Mesenchymal stem cell (in vitro differentiated cells and primary cell): ENCODE data around the gene ELL2.

Experiments used
- DNase-seq: peaks from one replicate; pipeline ENCODE4 v3.0.0-alpha.2; 2013
- H2AFZ ChIP-seq: one replicate; pipeline ENCODE4 v1.6.1; 2013; ENCODE audit warnings: low read depth, mild to moderate bottlenecking, control low read depth, inconsistent platforms, low read length, moderate library complexity
- H2AK5ac ChIP-seq: 2 replicates; pipeline ENCODE4 v1.6.1; 2013; ENCODE audit warnings: low read length, moderate library complexity, mild to moderate bottlenecking, inconsistent platforms; ENCODE audit not compliant: severe bottlenecking
- H2BK120ac ChIP-seq: one replicate; pipeline ENCODE4 v1.6.1; 2013; ENCODE audit warnings: low read depth, mild to moderate bottlenecking, inconsistent platforms, low read length, moderate library complexity
- H2BK12ac ChIP-seq, 2 experiments: one replicate each; pipeline ENCODE4 v1.6.1; 2013; ENCODE audit warnings: inconsistent platforms in 2 of 2, low read length in 2 of 2, mild to moderate bottlenecking in 2 of 2, moderate library complexity in 2 of 2, control low read depth in 1 of 2
- H2BK15ac ChIP-seq: one replicate; pipeline ENCODE4 v1.6.1; 2013; ENCODE audit warnings: mild to moderate bottlenecking, low read depth, inconsistent platforms; ENCODE audit not compliant: poor library complexity, severe bottlenecking
- H2BK5ac ChIP-seq: 2 replicates; pipeline ENCODE4 v1.6.1; 2013; ENCODE audit warnings: low read depth, mild to moderate bottlenecking, low read length, control low read depth, inconsistent platforms; ENCODE audit not compliant: poor library complexity, severe bottlenecking
- H3K14ac ChIP-seq, 2 experiments: one replicate each; pipeline ENCODE4 v1.6.1; 2013; ENCODE audit warnings: inconsistent platforms in 2 of 2, low read length in 2 of 2, control low read depth in 1 of 2, mild to moderate bottlenecking in 1 of 2, moderate library complexity in 1 of 2
- H3K18ac ChIP-seq, 2 experiments: one replicate each; pipeline ENCODE4 v1.6.1; 2013; ENCODE audit warnings: inconsistent platforms in 2 of 2, low read length in 2 of 2, control low read depth in 1 of 2, low read depth in 1 of 2, mild to moderate bottlenecking in 1 of 2
- H3K23ac ChIP-seq, 2 experiments: one replicate each; pipeline ENCODE4 v1.6.1; 2013; ENCODE audit warnings: inconsistent platforms in 2 of 2, low read length in 2 of 2, mild to moderate bottlenecking in 2 of 2, moderate library complexity in 2 of 2, control low read depth in 1 of 2
- H3K27ac ChIP-seq: 2 replicates; pipeline ENCODE4 v1.5.1; 2013; ENCODE audit warnings: mild to moderate bottlenecking, moderate library complexity, low read length, control low read depth, inconsistent platforms; ENCODE audit not compliant: poor library complexity, severe bottlenecking
- H3K27me3 ChIP-seq, 2 experiments: 2 replicates each; pipeline versions ENCODE4 v1.6.1 to v1.7.0; 2013; ENCODE audit warnings: low read length in 2 of 2, mild to moderate bottlenecking in 2 of 2, moderate library complexity in 2 of 2, control low read depth in 1 of 2, inconsistent platforms in 1 of 2; ENCODE audit not compliant: control insufficient read depth in 1 of 2, insufficient read depth in 1 of 2
- H3K36me3 ChIP-seq, 2 experiments: 2 replicates each; pipeline versions ENCODE4 v1.6.1 to v1.7.0; 2013; ENCODE audit warnings: low read length in 2 of 2, control low read depth in 1 of 2, inconsistent platforms in 1 of 2, low read depth in 1 of 2, mild to moderate bottlenecking in 1 of 2; ENCODE audit not compliant: insufficient read depth in 2 of 2, control insufficient read depth in 1 of 2
- H3K4ac ChIP-seq, 2 experiments: one replicate each; pipeline ENCODE4 v1.6.1; 2013; ENCODE audit warnings: inconsistent platforms in 2 of 2, low read length in 2 of 2, mild to moderate bottlenecking in 2 of 2, moderate library complexity in 2 of 2, control low read depth in 1 of 2, low read depth in 1 of 2
- H3K4me1 ChIP-seq: 2 replicates; pipeline ENCODE4 v1.6.1; 2013; ENCODE audit warnings: low read depth, low read length, control low read depth; ENCODE audit not compliant: control insufficient read depth, insufficient read depth
- H3K4me2 ChIP-seq: 2 replicates; pipeline ENCODE4 v1.6.1; 2013; ENCODE audit warnings: low read length, mild to moderate bottlenecking, inconsistent platforms; ENCODE audit not compliant: poor library complexity, severe bottlenecking
- H3K4me3 ChIP-seq, 2 experiments: 2 replicates each; pipeline versions ENCODE4 v1.5.1 to v1.7.0; 2013; ENCODE audit warnings: low read length in 2 of 2, mild to moderate bottlenecking in 2 of 2, control low read depth in 1 of 2, low read depth in 1 of 2; ENCODE audit not compliant: insufficient read depth in 1 of 2
- H3K79me1 ChIP-seq: replicated peaks from 2 replicates; pipeline ENCODE4 v1.6.1; 2013; ENCODE audit warnings: mild to moderate bottlenecking, control low read depth, low read length, inconsistent platforms; ENCODE audit not compliant: poor library complexity, severe bottlenecking
- H3K9ac ChIP-seq: 2 replicates; pipeline ENCODE4 v1.7.0; 2013; ENCODE audit warnings: mild to moderate bottlenecking, low read length, moderate library complexity
- H3K9me3 ChIP-seq: 2 replicates; pipeline ENCODE4 v1.7.0; 2013; ENCODE audit warnings: mild to moderate bottlenecking, low read length; ENCODE audit not compliant: control insufficient read depth
- H4K8ac ChIP-seq: one replicate; pipeline ENCODE4 v1.6.1; 2013; ENCODE audit warnings: inconsistent platforms, mild to moderate bottlenecking, low read length, moderate library complexity
- H4K91ac ChIP-seq: one replicate; pipeline ENCODE4 v1.6.1; 2013; ENCODE audit warnings: mild to moderate bottlenecking, low read length, inconsistent platforms
- WGBS: methylation state at CpG from one replicate; pipeline ENCODE4 v1.1.7; 2013; ENCODE audit warnings: mixed read lengths; 5-methylcytosine and 5-hydroxymethylcytosine counted together

ELL2 gene

DNA sequence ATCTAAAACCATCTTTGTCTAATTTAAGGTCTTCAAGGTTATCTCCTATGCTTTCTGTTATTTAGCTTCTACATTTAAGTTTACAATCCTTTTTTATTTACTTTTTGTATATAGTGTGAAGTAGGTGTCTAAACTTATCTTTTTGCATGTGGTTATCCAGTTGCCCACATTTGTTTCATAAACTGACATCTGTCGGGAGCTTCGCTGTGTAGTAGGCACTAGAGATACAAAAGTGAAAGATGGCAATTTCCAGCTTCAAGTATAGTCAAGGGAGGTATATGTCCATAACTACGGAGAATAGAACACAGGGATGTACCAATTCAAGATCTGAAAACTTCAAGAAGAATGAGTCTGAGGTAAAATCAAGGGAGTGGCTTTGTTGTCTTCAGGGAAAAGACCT, 38.7 kb upstream of the ELL2 start:
- H2BK12ac ChIP-seq = no peak overlapping the region
- H4K91ac ChIP-seq = no peak overlapping the region
- H3K9ac ChIP-seq = no peak overlapping the region
- H2BK120ac ChIP-seq = no peak overlapping the region
- no peak overlapping the region for H4K8ac ChIP-seq
- H3K23ac ChIP-seq = no peak overlapping the region
- H3K27me3 ChIP-seq = no peaks in the 10 kb centered on the region
- H3K27ac ChIP-seq = no peak overlapping the region
- no peaks in the 10 kb centered on the region for H3K9me3 ChIP-seq
- no peak overlapping the region for H3K4ac ChIP-seq
- no peaks in the 10 kb centered on the region for H3K36me3 ChIP-seq
- no peak overlapping the region for H2BK15ac ChIP-seq
- no peaks in the 10 kb centered on the region for H3K4me1 ChIP-seq
- no peak overlapping the region for H3K18ac ChIP-seq
- peaks cover 1% of the 10 kb centered on the region for H3K79me1 ChIP-seq
- no peak overlapping the region for H3K14ac ChIP-seq
- no peak overlapping the region for H3K4me2 ChIP-seq
- no peak overlapping the region for H2BK5ac ChIP-seq
- WGBS = 96% methylated on average over 3 of the region's 3 CpGs
- no peak overlapping the region for H3K4me3 ChIP-seq
- DNase-seq = no peak
- no peak overlapping the region for H2AFZ ChIP-seq
- H2AK5ac ChIP-seq = no peak overlapping the region

DNA sequence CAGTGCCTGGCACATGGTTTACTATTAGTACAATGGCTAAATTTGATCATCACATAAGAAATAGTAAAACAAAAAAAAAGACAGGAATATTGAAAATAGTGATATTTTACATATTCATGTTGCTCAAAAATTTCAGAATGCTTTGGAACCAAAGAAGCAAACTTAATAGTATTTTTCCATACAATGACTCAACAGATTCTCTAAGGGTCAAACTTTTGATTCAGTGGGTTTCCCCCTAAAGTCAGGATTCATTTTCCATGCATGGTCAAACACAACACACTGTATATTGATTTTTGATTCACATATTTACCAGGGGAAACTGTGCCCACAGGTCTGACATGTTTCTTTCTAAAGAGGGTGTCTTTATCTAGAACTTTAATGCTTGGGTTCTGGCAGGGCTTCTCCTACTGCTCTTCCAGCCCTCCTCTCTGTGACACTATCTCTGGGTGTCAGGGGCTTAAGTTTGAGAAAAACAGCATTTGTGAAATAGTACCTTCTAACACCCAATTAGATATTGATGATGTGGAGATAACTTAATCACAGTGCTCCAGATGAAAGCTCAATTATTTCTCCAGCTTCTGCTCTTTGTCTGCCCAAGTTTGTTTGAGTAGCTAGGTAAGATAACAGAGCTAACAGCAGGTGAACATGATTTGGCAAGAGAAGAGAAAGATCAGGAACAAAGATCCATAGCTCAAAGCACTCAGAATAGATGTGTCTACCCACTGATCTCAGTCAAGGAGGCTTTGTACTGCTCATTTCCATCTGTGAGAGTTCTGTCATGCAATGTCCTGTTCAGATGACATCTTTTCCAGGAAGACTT, 35.5 kb upstream of the ELL2 start:
- no peak overlapping the region for H2BK120ac ChIP-seq
- DNase-seq = no peak

GRCh38 chr5:95995962-95996489, 34.4 kb upstream of the ELL2 start:
- Histone ChIP-seq H3K36me3 (no peaks in the 10 kb centered on the region), H2BK12ac (no peak overlapping the region), H2BK5ac (no peak overlapping the region), H3K4me2 (no peak overlapping the region), H3K4ac (no peak overlapping the region), H3K27ac (no peak overlapping the region), H2AK5ac (no peak overlapping the region), H4K8ac (no peak overlapping the region), H4K91ac (no peak overlapping the region), H3K14ac (no peak overlapping the region), H3K27me3 (no peaks in the 10 kb centered on the region), H3K79me1 (peaks cover 1% of the 10 kb centered on the region), H3K23ac (no peak overlapping the region), H3K9ac (no peak overlapping the region), H3K4me3 (no peak overlapping the region), H2BK120ac (no peak overlapping the region), H2BK15ac (no peak overlapping the region), H3K9me3 (no peaks in the 10 kb centered on the region), H3K18ac (no peak overlapping the region), H3K4me1 (peaks cover 2% of the 10 kb centered on the region), H2AFZ (no peak overlapping the region)
- no peak for DNase-seq
- WGBS = 100% methylated on average over 3 of the region's 3 CpGs

More for the DNA sequence above, 35.5 kb upstream of the ELL2 start:
- no peak overlapping the region for H3K14ac ChIP-seq
- H2BK15ac ChIP-seq = no peak overlapping the region
- H2BK5ac ChIP-seq = no peak overlapping the region
- no peak overlapping the region for H2AFZ ChIP-seq
- no peaks in the 10 kb centered on the region for H3K9me3 ChIP-seq
- no peak overlapping the region for H2BK12ac ChIP-seq
- H3K4me2 ChIP-seq = no peak overlapping the region
- H3K27me3 ChIP-seq = no peaks in the 10 kb centered on the region
- H3K23ac ChIP-seq = no peak overlapping the region
- H4K91ac ChIP-seq = no peak overlapping the region
- no peak overlapping the region for H3K18ac ChIP-seq
- no peak overlapping the region for H3K9ac ChIP-seq
- peaks cover 1% of the 10 kb centered on the region for H3K79me1 ChIP-seq
- H2AK5ac ChIP-seq = no peak overlapping the region
- no peak overlapping the region for H3K4ac ChIP-seq
- no peak overlapping the region for H3K27ac ChIP-seq
- H3K36me3 ChIP-seq = no peaks in the 10 kb centered on the region
- H3K4me3 ChIP-seq = no peak overlapping the region
- H4K8ac ChIP-seq = no peak overlapping the region
- H3K4me1 ChIP-seq = no peaks in the 10 kb centered on the region

- Histone ChIP-seq H3K18ac (no peak overlapping the region), H3K23ac (no peak overlapping the region), H3K79me1 (peaks cover 1% of the 10 kb centered on the region), H3K4me2 (no peak overlapping the region), H2AFZ (no peak overlapping the region), H2BK12ac (no peak overlapping the region), H4K8ac (no peak overlapping the region), H3K27me3 (no peaks in the 10 kb centered on the region), H3K4me3 (no peak overlapping the region), H3K14ac (no peak overlapping the region), H3K4me1 (peaks cover 2% of the 10 kb centered on the region), H3K36me3 (no peaks in the 10 kb centered on the region), H3K9ac (no peak overlapping the region), H2BK15ac (no peak overlapping the region), H3K9me3 (no peaks in the 10 kb centered on the region), H3K27ac (no peak overlapping the region), H2BK5ac (no peak overlapping the region), H3K4ac (no peak overlapping the region), H2BK120ac (no peak overlapping the region), H4K91ac (no peak overlapping the region), H2AK5ac (no peak overlapping the region)
- no peak for DNase-seq
- no CpG with 5 or more reads among the region's 1 CpG for WGBS
Measured at GRCh38 chr5:95993776-95994175, 32.1 kb upstream of the ELL2 start.
